Karpas-422 (cell line): ENCODE data around the gene NGEF. TPM values are rescaled to one million over a fixed set of nuclear protein-coding genes. Genes with fewer than 3 reads are reported as not detected.

ENCODE experiments used
- DNase-seq: peaks from one replicate; pipeline ENCODE4 v3.0.0-alpha.2; 2015
- H2AFZ ChIP-seq: fragments of 200-600 bp; sonication (generic); 2 replicates; pipeline ENCODE4 v1.6.1; 2014; ENCODE audit warnings: antibody characterized with exemption, low read length, mixed read lengths
- H3K27ac ChIP-seq: fragments of 200-600 bp; sonication (generic); 2 replicates; pipeline ENCODE4 v1.5.1; 2014; ENCODE audit warnings: mild to moderate bottlenecking, low read length, moderate library complexity
- H3K27me3 ChIP-seq: fragments of 200-600 bp; sonication (generic); 2 replicates; pipeline ENCODE4 v1.6.1; 2014; ENCODE audit warnings: low read length, mixed read lengths
- H3K36me3 ChIP-seq: fragments of 200-600 bp; sonication (generic); 2 replicates; pipeline ENCODE4 v1.6.1; 2014; ENCODE audit warnings: low read length, mixed read lengths; ENCODE audit not compliant: insufficient read depth
- H3K4me1 ChIP-seq: fragments of 200-600 bp; sonication (generic); 2 replicates; pipeline ENCODE4 v1.6.1; 2014; ENCODE audit warnings: mild to moderate bottlenecking, low read length, mixed read lengths
- H3K4me2 ChIP-seq: fragments of 200-600 bp; sonication (generic); 2 replicates; pipeline ENCODE4 v1.6.1; 2014; ENCODE audit warnings: low read length, low read depth, mild to moderate bottlenecking; ENCODE audit not compliant: poor library complexity, severe bottlenecking
- H3K4me3 ChIP-seq: fragments of 200-600 bp; sonication (generic); 2 replicates; pipeline ENCODE4 v1.5.1; 2014; ENCODE audit warnings: mild to moderate bottlenecking, antibody characterized with exemption, low read length, mixed read lengths
- H3K79me2 ChIP-seq: fragments of 200-600 bp; sonication (generic); 2 replicates; pipeline ENCODE4 v1.6.1; 2014; ENCODE audit warnings: mild to moderate bottlenecking, low read length, mixed read lengths
- H3K9ac ChIP-seq: fragments of 200-600 bp; sonication (generic); 2 replicates; pipeline ENCODE4 v1.6.0; 2014; ENCODE audit warnings: low read length
- H3K9me2 ChIP-seq: fragments of 200-600 bp; sonication (generic), shearing (Covaris generic); replicated peaks from 2 replicates; pipeline ENCODE4 v1.6.0; 2014; ENCODE audit warnings: mild to moderate bottlenecking, low read length, moderate library complexity; ENCODE audit not compliant: insufficient read depth
- H3K9me3 ChIP-seq: fragments of 300-700, 200-600 bp; sonication (generic); 2 replicates; pipeline ENCODE4 v1.6.1; 2014; ENCODE audit warnings: low read length, mixed read lengths
- H4K20me1 ChIP-seq: fragments of 200-600 bp; sonication (generic); 2 replicates; pipeline ENCODE4 v1.6.1; 2014; ENCODE audit warnings: mild to moderate bottlenecking, antibody characterized with exemption, low read length, low read depth; ENCODE audit not compliant: insufficient read depth
- total RNA-seq: library from RNA; depleted of rRNA; stranded (reverse); fragments of >200 nt; shearing (Covaris generic); gene quantifications from 2 replicates; pipeline ENCODE4 v1.2.3, GENCODE V29; 2014; ENCODE audit warnings: low replicate concordance

NGEF gene
- total RNA-seq, 1 experiment from 2014 or later = not detected

GRCh38 chr2:233048569-233049193 lies 35.6 kb upstream of the NGEF start:
- Histone ChIP-seq H2AFZ (no peak overlapping the region), H3K9ac (no peak overlapping the region), H3K9me3 (no peaks in the 10 kb centered on the region), H3K4me1 (peaks cover 6% of the 10 kb centered on the region), H3K27me3 (no peaks in the 10 kb centered on the region), H4K20me1 (no peaks in the 10 kb centered on the region), H3K27ac (no peak overlapping the region), H3K9me2 (no peaks in the 10 kb centered on the region), H3K4me3 (no peak overlapping the region), H3K36me3 (no peaks in the 10 kb centered on the region), H3K4me2 (no peak overlapping the region), H3K79me2 (no peaks in the 10 kb centered on the region)
- DNase-seq = no peak

GRCh38 chr2:233047667-233048066 lies 34.6 kb upstream of the NGEF start:
- Histone ChIP-seq H3K9me2 (no peaks in the 10 kb centered on the region), H3K27ac (no peak overlapping the region), H3K9me3 (no peaks in the 10 kb centered on the region), H3K79me2 (no peaks in the 10 kb centered on the region), H3K36me3 (no peaks in the 10 kb centered on the region), H4K20me1 (no peaks in the 10 kb centered on the region), H3K27me3 (no peaks in the 10 kb centered on the region), H2AFZ (no peak overlapping the region), H3K4me3 (no peak overlapping the region), H3K4me2 (peak overlapping the region; percentile 9), H3K9ac (no peak overlapping the region), H3K4me1 (peaks cover 6% of the 10 kb centered on the region)
- DNase-seq = no peak

- Histone ChIP-seq H3K9me2 (no peaks in the 10 kb centered on the region), H2AFZ (no peak overlapping the region), H4K20me1 (no peaks in the 10 kb centered on the region), H3K79me2 (no peaks in the 10 kb centered on the region), H3K4me2 (no peak overlapping the region), H3K4me1 (peaks cover 6% of the 10 kb centered on the region), H3K9ac (no peak overlapping the region), H3K27me3 (no peaks in the 10 kb centered on the region), H3K9me3 (no peaks in the 10 kb centered on the region), H3K36me3 (no peaks in the 10 kb centered on the region), H3K27ac (no peak overlapping the region), H3K4me3 (no peak overlapping the region)
- DNase-seq = no peak
These were observed 34.1 kb upstream of the NGEF start for GRCh38 chr2:233047206-233047605.

GRCh38 chr2:233044974-233045605 lies 32.0 kb upstream of the NGEF start:
- H3K4me2 ChIP-seq = no peak overlapping the region
- no peaks in the 10 kb centered on the region for H3K79me2 ChIP-seq
- no peaks in the 10 kb centered on the region for H3K27me3 ChIP-seq
- H3K27ac ChIP-seq = no peak overlapping the region
- H3K4me3 ChIP-seq = no peak overlapping the region
- no peaks in the 10 kb centered on the region for H3K9me3 ChIP-seq
- peaks cover 6% of the 10 kb centered on the region for H3K4me1 ChIP-seq
- no peaks in the 10 kb centered on the region for H4K20me1 ChIP-seq
- H3K9me2 ChIP-seq = no peaks in the 10 kb centered on the region
- H2AFZ ChIP-seq = no peak overlapping the region
- H3K36me3 ChIP-seq = no peaks in the 10 kb centered on the region
- no peak for DNase-seq
- no peak overlapping the region for H3K9ac ChIP-seq

GRCh38 chr2:233042549-233042948 lies 29.5 kb upstream of the NGEF start:
- H4K20me1 ChIP-seq = no peaks in the 10 kb centered on the region
- DNase-seq = no peak
- no peak overlapping the region for H3K4me3 ChIP-seq
- no peak overlapping the region for H3K9ac ChIP-seq
- H3K79me2 ChIP-seq = no peaks in the 10 kb centered on the region
- H3K36me3 ChIP-seq = no peaks in the 10 kb centered on the region
- H2AFZ ChIP-seq = no peak overlapping the region
- no peaks in the 10 kb centered on the region for H3K9me3 ChIP-seq
- H3K4me1 ChIP-seq = peaks cover 2% of the 10 kb centered on the region
- H3K27me3 ChIP-seq = no peaks in the 10 kb centered on the region
- H3K4me2 ChIP-seq = no peak overlapping the region
- H3K27ac ChIP-seq = no peak overlapping the region
- H3K9me2 ChIP-seq = no peaks in the 10 kb centered on the region

- no peaks in the 10 kb centered on the region for H3K9me2 ChIP-seq
- no peak overlapping the region for H3K4me3 ChIP-seq
- no peaks in the 10 kb centered on the region for H3K36me3 ChIP-seq
- H3K27me3 ChIP-seq = no peaks in the 10 kb centered on the region
- H3K9ac ChIP-seq = no peak overlapping the region
- H4K20me1 ChIP-seq = no peaks in the 10 kb centered on the region
- H2AFZ ChIP-seq = no peak overlapping the region
- no peaks in the 10 kb centered on the region for H3K4me1 ChIP-seq
- DNase-seq = no peak
- no peaks in the 10 kb centered on the region for H3K9me3 ChIP-seq
- no peak overlapping the region for H3K4me2 ChIP-seq
- no peak overlapping the region for H3K27ac ChIP-seq
- no peaks in the 10 kb centered on the region for H3K79me2 ChIP-seq
These were observed 28.8 kb upstream of the NGEF start for GRCh38 chr2:233041722-233042323.

- H3K27ac ChIP-seq = no peak overlapping the region
- H3K79me2 ChIP-seq = no peaks in the 10 kb centered on the region
- H3K27me3 ChIP-seq = no peaks in the 10 kb centered on the region
- H3K4me1 ChIP-seq = no peaks in the 10 kb centered on the region
- H2AFZ ChIP-seq = no peak overlapping the region
- no peaks in the 10 kb centered on the region for H3K36me3 ChIP-seq
- no peak for DNase-seq
- no peak overlapping the region for H3K4me3 ChIP-seq
- no peaks in the 10 kb centered on the region for H3K9me2 ChIP-seq
- H4K20me1 ChIP-seq = no peaks in the 10 kb centered on the region
- H3K4me2 ChIP-seq = no peak overlapping the region
- H3K9me3 ChIP-seq = no peaks in the 10 kb centered on the region
- H3K9ac ChIP-seq = no peak overlapping the region
These were observed 27.5 kb upstream of the NGEF start for GRCh38 chr2:233040571-233040970.

- Histone ChIP-seq H3K27me3 (no peaks in the 10 kb centered on the region), H3K79me2 (no peaks in the 10 kb centered on the region), H3K4me2 (no peak overlapping the region), H3K36me3 (no peaks in the 10 kb centered on the region), H2AFZ (no peak overlapping the region), H3K9me3 (no peaks in the 10 kb centered on the region), H3K27ac (no peak overlapping the region), H3K9ac (no peak overlapping the region), H3K4me1 (no peaks in the 10 kb centered on the region), H3K9me2 (no peaks in the 10 kb centered on the region), H4K20me1 (no peaks in the 10 kb centered on the region), H3K4me3 (no peak overlapping the region)
- no peak for DNase-seq
These were observed 26.9 kb upstream of the NGEF start for GRCh38 chr2:233039846-233040530.
